Glutamatergic neuron (in vitro differentiated cells): ENCODE results near the gene TMED1. TPM values are rescaled to one million over a fixed set of nuclear protein-coding genes. Genes with fewer than 3 reads are reported as not detected.

Source experiments
- DNase-seq: peaks from one replicate; pipeline ENCODE4 v3.0.0; 2022
- H3K27ac Mint-ChIP-seq: one replicate; pipeline ENCODE4 v1.8.0; 2020; ENCODE audit warnings: mild to moderate bottlenecking, mixed read lengths, inconsistent platforms; ENCODE audit not compliant: unreplicated experiment
- H3K27me3 Mint-ChIP-seq: one replicate; pipeline ENCODE4 v1.8.0; 2020; ENCODE audit warnings: mild to moderate bottlenecking, moderate library complexity, mixed read lengths, inconsistent platforms; ENCODE audit not compliant: unreplicated experiment
- H3K36me3 Mint-ChIP-seq: one replicate; pipeline ENCODE4 v1.8.0; 2020; ENCODE audit warnings: mild to moderate bottlenecking, mixed read lengths, inconsistent platforms; ENCODE audit not compliant: unreplicated experiment
- H3K4me1 Mint-ChIP-seq: one replicate; pipeline ENCODE4 v1.8.0; 2020; ENCODE audit warnings: mild to moderate bottlenecking, low read depth, mixed read lengths, inconsistent platforms; ENCODE audit not compliant: unreplicated experiment
- H3K4me3 Mint-ChIP-seq: one replicate; pipeline ENCODE4 v1.8.0; 2020; ENCODE audit warnings: mild to moderate bottlenecking, mixed read lengths, inconsistent platforms; ENCODE audit not compliant: unreplicated experiment
- H3K9me3 Mint-ChIP-seq: one replicate; pipeline ENCODE4 v1.8.0; 2020; ENCODE audit warnings: mild to moderate bottlenecking, moderate library complexity, mixed read lengths, inconsistent platforms; ENCODE audit not compliant: unreplicated experiment
- CTCF ChIP-seq: fragments of 200-600 bp; sonication (generic); IDR thresholded peaks from one replicate; pipeline ENCODE4 v1.5.0; 2021; ENCODE audit not compliant: partially characterized antibody, unreplicated experiment
- total RNA-seq: library from RNA; stranded (reverse); fragmentation: NEBNext Ultra II Directional; extraction: Animal tissue kit (Norgen Biotek cat#: 25700); gene quantifications from one replicate; pipeline ENCODE4 v1.2.1, GENCODE V29; 2021; ENCODE audit not compliant: unreplicated experiment

Gene TMED1
- total RNA-seq, 1 donor from 2014 or later, result 10.4 TPM

- H3K27ac Mint-ChIP-seq, result no peak overlapping the region
- peaks cover 8% of the 10 kb centered on the region for H3K27me3 Mint-ChIP-seq
- H3K4me3 Mint-ChIP-seq, result no peak overlapping the region
Observed at GRCh38 chr19:10800488-10800887, 35.5 kb downstream of the TMED1 start.

DNA sequence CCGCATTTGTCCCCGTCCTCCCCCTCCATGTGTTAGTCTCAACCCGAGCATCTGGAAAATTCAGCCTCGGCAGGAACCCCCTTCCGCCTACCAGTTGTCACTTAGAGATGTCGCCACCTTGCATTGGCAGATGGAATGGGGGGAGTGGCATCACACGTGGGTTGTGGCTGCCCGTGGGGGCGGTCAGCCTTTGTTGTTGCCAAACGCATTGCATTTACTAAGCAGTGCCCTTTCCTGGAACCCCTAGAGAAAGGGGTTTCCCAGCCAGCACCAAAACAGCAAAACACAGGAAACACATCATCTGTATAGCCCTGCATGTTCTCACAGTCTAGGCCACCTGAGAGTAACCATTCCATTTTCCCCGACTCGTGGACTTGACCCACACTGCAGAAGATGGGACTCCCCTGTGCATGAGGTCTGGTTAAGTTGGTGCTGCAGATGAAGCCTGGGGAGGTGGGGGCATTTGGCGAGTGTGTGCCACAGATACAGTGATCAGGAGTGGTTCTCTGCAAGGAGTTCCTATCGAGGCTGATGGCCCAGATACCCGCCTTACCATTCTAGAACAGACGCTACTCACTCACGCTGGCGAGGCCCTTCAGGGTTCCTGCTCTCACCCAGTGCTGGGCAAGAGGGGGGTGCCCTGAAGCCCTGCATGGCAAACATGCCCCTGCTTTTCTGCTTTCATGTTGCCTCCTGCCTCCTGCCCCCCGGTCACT lies 38.3 kb downstream of the TMED1 start:
- no peaks in the 10 kb centered on the region for H3K36me3 Mint-ChIP-seq
- no peak for TF ChIP-seq CTCF
- H3K4me1 Mint-ChIP-seq, result no peaks in the 10 kb centered on the region
- H3K27me3 Mint-ChIP-seq, result peaks cover 2% of the 10 kb centered on the region
- H3K9me3 Mint-ChIP-seq, result peaks cover 2% of the 10 kb centered on the region
- DNase-seq, result no peak
- no peak overlapping the region for H3K4me3 Mint-ChIP-seq
- no peak overlapping the region for H3K27ac Mint-ChIP-seq

More at GRCh38 chr19:10800488-10800887, 35.5 kb downstream of the TMED1 start:
- no peak for TF ChIP-seq CTCF
- DNase-seq, result no peak
- Mint-ChIP-seq H3K9me3 (peaks cover 9% of the 10 kb centered on the region), H3K36me3 (peaks cover 8% of the 10 kb centered on the region), H3K4me1 (peaks cover 7% of the 10 kb centered on the region)

DNA sequence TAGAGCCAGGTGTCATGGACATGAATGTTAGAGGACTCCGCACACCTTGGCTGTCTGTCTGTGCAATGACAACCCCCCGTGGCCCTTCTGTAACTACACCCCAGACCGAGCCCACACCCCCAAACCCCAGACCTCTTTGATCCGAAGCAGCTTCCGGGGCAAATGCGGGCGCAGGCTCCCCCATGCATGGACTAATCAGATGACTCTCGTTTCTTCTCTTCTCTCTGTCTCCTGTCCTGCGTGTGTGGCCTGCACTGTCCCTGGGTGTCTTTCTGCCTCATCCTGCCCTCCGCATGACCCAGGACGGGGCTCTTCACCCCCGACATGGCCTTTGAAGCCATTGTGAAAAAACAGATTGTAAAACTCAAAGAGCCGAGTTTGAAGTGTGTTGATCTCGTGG lies 38.9 kb downstream of the TMED1 start:
- DNase-seq, result no peak
- Mint-ChIP-seq H3K4me3 (no peak overlapping the region), H3K9me3 (peaks cover 2% of the 10 kb centered on the region), H3K4me1 (no peaks in the 10 kb centered on the region), H3K27me3 (peaks cover 2% of the 10 kb centered on the region), H3K36me3 (no peaks in the 10 kb centered on the region), H3K27ac (no peak overlapping the region)
- TF ChIP-seq CTCF, result no peak

- Mint-ChIP-seq H3K36me3 (no peaks in the 10 kb centered on the region), H3K4me1 (no peaks in the 10 kb centered on the region), H3K9me3 (peaks cover 2% of the 10 kb centered on the region), H3K4me3 (no peak overlapping the region), H3K27me3 (peaks cover 2% of the 10 kb centered on the region), H3K27ac (no peak overlapping the region)
- TF ChIP-seq CTCF, result no peak
- no peak for DNase-seq
Observed at GRCh38 chr19:10796653-10797052, 39.4 kb downstream of the TMED1 start.

- no peak for DNase-seq
- no peak overlapping the region for H3K27ac Mint-ChIP-seq
- peaks cover 9% of the 10 kb centered on the region for H3K9me3 Mint-ChIP-seq
- no peak overlapping the region for H3K4me3 Mint-ChIP-seq
- no peaks in the 10 kb centered on the region for H3K4me1 Mint-ChIP-seq
- peaks cover 8% of the 10 kb centered on the region for H3K27me3 Mint-ChIP-seq
- no peaks in the 10 kb centered on the region for H3K36me3 Mint-ChIP-seq
- no peak for TF ChIP-seq CTCF
Observed at GRCh38 chr19:10789866-10790265, 46.1 kb downstream of the TMED1 start.
